Colonic mucosa (tissue), 4 donors: ENCODE data around the gene SRCIN1. TPM values are rescaled to one million over a fixed set of nuclear protein-coding genes. Genes with fewer than 3 reads are reported as not detected.
"Not testable (repeated sequence)": the region's sequence is repeated elsewhere in the genome, so short reads cannot be mapped to it uniquely, and the experiment has no call there.

Source experiments
- DNase-seq: peaks from one replicate; pipeline ENCODE4 v3.0.0-alpha.2; 2020
- H3K27ac ChIP-seq: fragments of 200-600 bp; one replicate; pipeline ENCODE4 v1.8.0; 2021
- H3K27me3 ChIP-seq: fragments of 200-600 bp; one replicate; pipeline ENCODE4 v1.8.0; 2021
- H3K36me3 ChIP-seq: fragments of 200-600 bp; one replicate; pipeline ENCODE4 v1.8.0; 2021
- H3K4me1 ChIP-seq: fragments of 200-600 bp; one replicate; pipeline ENCODE4 v1.8.0; 2021; ENCODE audit warnings: mild to moderate bottlenecking
- H3K4me3 ChIP-seq: fragments of 200-600 bp; one replicate; pipeline ENCODE4 v1.8.0; 2021
- H3K9ac ChIP-seq, 2 donors: one replicate each; pipeline ENCODE4 v1.7.0; 2013; ENCODE audit warnings: control low read depth in 2 of 2, low read depth in 2 of 2, low read length in 2 of 2
- H3K9me3 ChIP-seq: fragments of 200-600 bp; one replicate; pipeline ENCODE4 v1.8.0; 2021
- CTCF ChIP-seq: fragments of 200-600 bp; IDR thresholded peaks from one replicate; pipeline ENCODE4 v1.8.0; 2022; ENCODE audit warnings: antibody characterized with exemption, mild to moderate bottlenecking
- intact Hi-C: fragments of 100-400 bp; cut with DNase I; formaldehyde crosslinking; loops from one replicate; pipeline ENCODE4 v1.14.1; 2022
- total RNA-seq, 2 donors: library from RNA; stranded (reverse); fragmentation: NEBNext Ultra II Directional in 1 of 2; extraction: Animal tissue kit (Norgen Biotek cat#: 25700) in 1 of 2; gene quantifications; one replicate each; pipeline ENCODE4 v1.2.1, GENCODE V29; 2021
- donor health status: healthy.
- donor health status: DM: no; HTN: no; CAD: no.
- donor health status: DM: no; HTN: no; CAD: no.

SRCIN1 gene
- total RNA-seq, 2 donors from 2014 or later: 1.1 to 4.2 TPM

- no peaks in the 10 kb centered on the region for H3K9me3 ChIP-seq
- H3K27me3 ChIP-seq: no peaks in the 10 kb centered on the region
- no peak for TF ChIP-seq CTCF
- H3K9ac ChIP-seq: no peak overlapping the region
- intact Hi-C loops: no loop called here
- DNase-seq: no peak
- no peaks in the 10 kb centered on the region for H3K4me1 ChIP-seq
- H3K36me3 ChIP-seq: no peaks in the 10 kb centered on the region
- no peak overlapping the region for H3K27ac ChIP-seq
- no peak overlapping the region for H3K4me3 ChIP-seq
Measured at GRCh38 chr17:38498353-38498752, 107.4 kb downstream of the SRCIN1 start.

- intact Hi-C loops, H3K36me3 ChIP-seq: not testable (repeated sequence)
Measured at GRCh38 chr17:38497656-38498055, 108.1 kb downstream of the SRCIN1 start.

GRCh38 chr17:38494152-38494551, 111.6 kb downstream of the SRCIN1 start:
- intact Hi-C loops: loop anchor here (5.0 kb wide), 1 partner anchor 173 kb away; no protein-coding TSS in a partner anchor
- not testable (repeated sequence) for H3K9me3 ChIP-seq, DNase-seq, H3K4me3 ChIP-seq, H3K27ac ChIP-seq, H3K36me3 ChIP-seq, H3K9ac ChIP-seq, H3K27me3 ChIP-seq, H3K4me1 ChIP-seq

More at GRCh38 chr17:38497656-38498055, 108.1 kb downstream of the SRCIN1 start:
- not testable (repeated sequence) for DNase-seq, H3K27me3 ChIP-seq, H3K9me3 ChIP-seq, H3K4me1 ChIP-seq, H3K27ac ChIP-seq, H3K9ac ChIP-seq, H3K4me3 ChIP-seq

GRCh38 chr17:38492067-38493040, 113.4 kb downstream of the SRCIN1 start:
- not testable (repeated sequence) for H3K27me3 ChIP-seq, H3K36me3 ChIP-seq, H3K9ac ChIP-seq, H3K27ac ChIP-seq, H3K4me1 ChIP-seq, H3K4me3 ChIP-seq, H3K9me3 ChIP-seq
- peak; percentile 96 for DNase-seq
- intact Hi-C loops: loop anchor here (5.0 kb wide), 1 partner anchor 175 kb away; no protein-coding TSS in a partner anchor
- peak; percentile 62 for TF ChIP-seq CTCF

- not testable (repeated sequence) for H3K27me3 ChIP-seq, H3K27ac ChIP-seq, H3K4me3 ChIP-seq, H3K9ac ChIP-seq, H3K4me1 ChIP-seq, H3K9me3 ChIP-seq, DNase-seq, H3K36me3 ChIP-seq
- intact Hi-C loops: loop anchor here (5.0 kb wide), 1 partner anchor 176 kb away; no protein-coding TSS in a partner anchor
Measured at GRCh38 chr17:38491346-38492066, 114.2 kb downstream of the SRCIN1 start.

GRCh38 chr17:38489774-38490173, 116.0 kb downstream of the SRCIN1 start:
- not testable (repeated sequence) for H3K27ac ChIP-seq, H3K4me1 ChIP-seq, DNase-seq, H3K4me3 ChIP-seq, H3K36me3 ChIP-seq, H3K9ac ChIP-seq, H3K9me3 ChIP-seq, H3K27me3 ChIP-seq
- intact Hi-C loops: loop anchor here (5.0 kb wide), 1 partner anchor 178 kb away; no protein-coding TSS in a partner anchor

GRCh38 chr17:38485681-38486298, 120.0 kb downstream of the SRCIN1 start:
- H3K4me3 ChIP-seq, H3K9ac ChIP-seq, H3K27ac ChIP-seq, H3K4me1 ChIP-seq, intact Hi-C loops, H3K36me3 ChIP-seq, H3K9me3 ChIP-seq, DNase-seq, H3K27me3 ChIP-seq: not testable (repeated sequence)
